GM23338 (cell line): ENCODE data around the gene GIMAP7.

Experiments
- EZH2phosphoT487 ChIP-seq: fragments of 200-600 bp; sonication (generic); IDR thresholded peaks from one replicate; pipeline ENCODE4 v1.8.1; 2018; ENCODE audit warnings: antibody characterized with exemption; ENCODE audit not compliant: unreplicated experiment
- REST ChIP-seq: IDR thresholded peaks from one replicate; pipeline ENCODE4 v1.6.1; 2018; ENCODE audit warnings: antibody characterized with exemption; ENCODE audit not compliant: unreplicated experiment
- TF ChIP-seq, protein P1 (sequence below), 2 experiments: fragments of 200-600 bp in 1 of 2; sonication (generic) in 1 of 2; conservative IDR thresholded peaks; 2 replicates each; pipeline versions ENCODE4 v1.5.1 to v1.6.1; 2016 to 2017; ENCODE audit warnings: antibody characterized with exemption in 2 of 2, low read depth in 2 of 2, mild to moderate bottlenecking in 2 of 2, moderate library complexity in 1 of 2

GRCh38 chr7:150564566-150564965 lies 49.9 kb downstream of the GIMAP7 start:
- TF ChIP-seq, protein P1, sequence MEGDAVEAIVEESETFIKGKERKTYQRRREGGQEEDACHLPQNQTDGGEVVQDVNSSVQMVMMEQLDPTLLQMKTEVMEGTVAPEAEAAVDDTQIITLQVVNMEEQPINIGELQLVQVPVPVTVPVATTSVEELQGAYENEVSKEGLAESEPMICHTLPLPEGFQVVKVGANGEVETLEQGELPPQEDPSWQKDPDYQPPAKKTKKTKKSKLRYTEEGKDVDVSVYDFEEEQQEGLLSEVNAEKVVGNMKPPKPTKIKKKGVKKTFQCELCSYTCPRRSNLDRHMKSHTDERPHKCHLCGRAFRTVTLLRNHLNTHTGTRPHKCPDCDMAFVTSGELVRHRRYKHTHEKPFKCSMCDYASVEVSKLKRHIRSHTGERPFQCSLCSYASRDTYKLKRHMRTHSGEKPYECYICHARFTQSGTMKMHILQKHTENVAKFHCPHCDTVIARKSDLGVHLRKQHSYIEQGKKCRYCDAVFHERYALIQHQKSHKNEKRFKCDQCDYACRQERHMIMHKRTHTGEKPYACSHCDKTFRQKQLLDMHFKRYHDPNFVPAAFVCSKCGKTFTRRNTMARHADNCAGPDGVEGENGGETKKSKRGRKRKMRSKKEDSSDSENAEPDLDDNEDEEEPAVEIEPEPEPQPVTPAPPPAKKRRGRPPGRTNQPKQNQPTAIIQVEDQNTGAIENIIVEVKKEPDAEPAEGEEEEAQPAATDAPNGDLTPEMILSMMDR (conservative IDR thresholded peaks at IDR 0.05; ENCODE audit: low read depth in 2 of 2): no peak
- TF ChIP-seq EZH2phosphoT487 (no peak), REST (no peak)
